Jurkat, Clone E6-1 (cell line): ENCODE data around the gene SLC18A3. TPM values are rescaled to one million over a fixed set of nuclear protein-coding genes. Genes with fewer than 3 reads are reported as not detected.

Experiments
- DNase-seq: peaks from one replicate; pipeline ENCODE4 v3.0.0-alpha.2; 2011; ENCODE audit warnings: low read depth, low spot score
- H3K4me3 ChIP-seq: 2 replicates; pipeline ENCODE4 v1.5.1; 2011; ENCODE audit warnings: mild to moderate bottlenecking, low read length, control low read depth, moderate library complexity
- polyA plus RNA-seq: library from polyadenylated mRNA; unstranded; fragments of >200 nt; gene quantifications from one replicate; pipeline ENCODE4 v1.2.1, GENCODE V29; 2012; ENCODE audit warnings: missing spikeins; ENCODE audit not compliant: insufficient read length, insufficient read depth

The SLC18A3 gene
- not detected for polyA plus RNA-seq

- H3K4me3 ChIP-seq, result no peak within 1 kb of the TSS
- DNase-seq, result no peak
Observed at GRCh38 chr10:49610114-49610457, at the start of gene SLC18A3. SLC18A3 (plus strand) TSS chr10:49610310; CDS start chr10:49610741, 431 bp downstream.

DNA sequence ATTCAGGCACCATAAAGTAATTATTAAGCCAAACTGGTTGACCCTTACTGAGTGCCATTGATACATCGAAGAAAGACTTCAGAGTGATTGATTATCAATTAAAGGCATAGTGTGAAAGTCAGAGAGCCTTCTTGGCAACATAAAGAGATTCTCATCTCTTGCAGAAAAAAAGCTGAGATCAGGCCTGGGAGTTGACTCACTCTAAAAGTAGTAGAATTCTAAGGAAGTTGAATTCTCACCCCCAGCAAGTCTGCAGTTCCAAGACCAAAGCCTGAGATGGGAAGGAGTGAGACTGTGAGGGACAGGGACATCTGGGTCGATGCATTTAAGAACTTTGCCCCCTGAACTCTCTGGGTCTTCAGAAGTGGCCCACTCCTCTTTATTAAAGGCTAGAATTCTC lies 49.6 kb upstream of the SLC18A3 start:
- H3K4me3 ChIP-seq, result no peak overlapping the region
- no peak for DNase-seq

DNA sequence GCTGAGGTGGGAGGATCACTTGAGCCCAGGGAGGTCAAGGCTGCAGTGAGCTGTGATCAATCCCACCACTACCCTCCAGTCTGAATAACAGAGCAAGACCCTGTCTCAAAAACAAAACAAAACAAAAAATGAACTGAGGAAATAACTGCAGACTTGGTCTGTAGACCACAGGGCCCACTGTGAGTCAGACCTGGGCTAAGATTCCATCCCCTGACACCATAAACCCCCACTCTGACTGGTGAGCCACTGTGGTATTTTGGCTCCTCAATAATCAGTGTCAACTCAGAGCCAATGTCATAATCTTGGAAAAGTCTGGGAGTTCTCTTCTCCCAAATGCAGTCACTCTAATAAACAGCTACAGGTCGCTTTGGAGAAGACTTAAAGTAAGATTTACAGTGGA lies 47.2 kb upstream of the SLC18A3 start:
- DNase-seq, result no peak
- H3K4me3 ChIP-seq, result no peak overlapping the region

DNA sequence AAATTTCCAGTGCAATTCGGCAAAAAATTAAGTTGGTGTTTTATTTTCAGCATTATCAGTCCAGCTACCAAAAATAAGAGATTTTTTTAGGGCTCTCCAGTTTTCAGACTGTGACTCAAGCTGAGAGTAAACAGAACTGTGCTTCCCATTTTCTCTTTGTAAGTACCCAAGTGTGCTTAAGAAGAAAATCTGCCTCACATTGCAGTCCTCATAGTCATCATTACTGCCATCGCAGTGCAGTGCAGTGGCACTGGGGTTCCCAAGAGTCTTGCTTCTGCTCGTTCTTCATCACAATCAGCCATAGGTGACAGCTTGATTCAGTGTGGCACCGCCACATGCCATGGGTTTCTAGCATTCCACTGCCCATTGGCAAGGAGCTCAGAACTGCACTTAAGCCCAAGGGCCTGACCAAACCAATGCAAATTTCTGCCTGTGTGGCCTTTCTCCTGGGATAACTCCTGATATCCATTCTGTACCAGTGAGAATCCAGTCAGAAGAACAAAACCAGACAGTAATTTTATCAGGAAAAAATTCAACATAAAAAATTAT lies 45.6 kb upstream of the SLC18A3 start:
- DNase-seq, result no peak
- H3K4me3 ChIP-seq, result no peak overlapping the region

GRCh38 chr10:49567810-49568209 lies 42.3 kb upstream of the SLC18A3 start:
- no peak overlapping the region for H3K4me3 ChIP-seq
- DNase-seq, result no peak

GRCh38 chr10:49568235-49568634 lies 41.9 kb upstream of the SLC18A3 start:
- DNase-seq, result no peak
- H3K4me3 ChIP-seq, result no peak overlapping the region

DNA sequence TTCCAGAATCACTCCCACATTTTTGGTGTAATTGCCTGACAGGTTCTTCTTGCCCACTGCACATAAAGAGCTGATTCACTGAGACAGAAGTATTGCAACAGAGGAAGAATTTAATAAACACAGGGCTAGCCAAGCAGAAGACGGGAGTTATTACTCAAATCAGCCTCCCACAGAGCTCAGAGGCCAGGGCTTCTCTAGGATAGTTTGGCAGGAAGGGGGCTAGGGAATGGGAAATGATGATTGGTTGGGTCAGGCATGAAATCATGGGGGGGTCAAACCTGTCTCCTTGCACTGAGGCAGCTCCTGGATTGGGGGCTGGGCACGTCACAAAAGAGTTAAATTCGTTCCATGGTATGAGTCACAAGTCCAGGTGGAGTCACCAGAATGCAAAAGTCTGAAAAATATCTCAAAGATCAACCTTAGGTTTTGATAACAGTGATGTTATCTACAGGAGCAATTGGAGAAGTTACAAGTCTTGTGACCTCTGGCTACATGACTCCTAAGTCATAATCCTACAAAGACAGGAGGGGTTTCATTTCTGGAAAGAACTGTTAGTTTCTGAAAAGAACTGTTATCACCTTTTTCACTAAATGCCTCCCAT lies 41.0 kb upstream of the SLC18A3 start:
- H3K4me3 ChIP-seq, result no peak overlapping the region

GRCh38 chr10:49571388-49571787 lies 38.7 kb upstream of the SLC18A3 start:
- no peak for DNase-seq
- no peak overlapping the region for H3K4me3 ChIP-seq

More for the DNA sequence above, 41.0 kb upstream of the SLC18A3 start:
- no peak for DNase-seq

GRCh38 chr10:49572594-49573114 lies 37.5 kb upstream of the SLC18A3 start:
- no peak overlapping the region for H3K4me3 ChIP-seq
- DNase-seq, result no peak

- DNase-seq, result no peak
- no peak overlapping the region for H3K4me3 ChIP-seq
Observed at GRCh38 chr10:49575489-49576072, 34.5 kb upstream of the SLC18A3 start.

GRCh38 chr10:49577182-49577925 lies 32.8 kb upstream of the SLC18A3 start:
- no peak overlapping the region for H3K4me3 ChIP-seq
- DNase-seq, result no peak

DNA sequence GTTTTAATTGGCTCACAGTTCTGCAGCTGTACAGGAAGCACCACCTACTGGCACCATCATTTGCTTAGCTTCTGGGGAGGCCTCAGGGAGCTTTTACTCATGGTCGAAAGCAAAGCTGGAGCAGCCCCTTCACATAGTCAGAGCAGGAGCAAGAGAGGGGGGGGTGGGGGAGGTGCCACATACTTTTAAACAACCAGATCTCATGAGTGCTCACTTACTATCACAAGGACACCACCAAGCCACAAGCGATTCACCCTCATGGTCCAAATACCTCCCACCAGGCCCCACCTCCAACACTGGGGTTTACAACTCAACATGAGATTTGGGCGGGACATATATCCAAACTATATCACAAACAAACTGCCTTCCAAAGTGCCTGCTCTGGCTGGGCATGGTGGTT lies 31.7 kb upstream of the SLC18A3 start:
- no peak overlapping the region for H3K4me3 ChIP-seq
- no peak for DNase-seq

GRCh38 chr10:49579621-49580020 lies 30.5 kb upstream of the SLC18A3 start:
- no peak for DNase-seq
- no peak overlapping the region for H3K4me3 ChIP-seq

DNA sequence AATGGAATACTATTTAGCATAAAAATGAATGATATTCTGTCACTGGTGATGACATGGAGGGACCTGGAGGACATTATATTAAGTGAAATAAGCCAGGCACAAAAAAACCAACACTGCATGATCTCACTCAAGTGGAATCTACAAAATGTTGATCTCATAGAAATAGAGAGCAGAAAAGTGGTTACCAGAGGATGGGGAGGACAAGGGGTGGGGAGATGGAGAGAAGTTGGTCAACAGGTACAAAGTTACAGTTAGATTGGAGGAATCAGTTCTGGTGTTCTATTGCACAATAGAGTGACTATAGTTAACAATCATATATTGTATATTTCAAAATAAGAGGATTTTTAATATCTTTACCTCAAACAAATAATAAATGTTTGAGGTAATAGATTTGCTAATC lies 24.7 kb upstream of the SLC18A3 start:
- H3K4me3 ChIP-seq, result no peak overlapping the region
- no peak for DNase-seq

DNA sequence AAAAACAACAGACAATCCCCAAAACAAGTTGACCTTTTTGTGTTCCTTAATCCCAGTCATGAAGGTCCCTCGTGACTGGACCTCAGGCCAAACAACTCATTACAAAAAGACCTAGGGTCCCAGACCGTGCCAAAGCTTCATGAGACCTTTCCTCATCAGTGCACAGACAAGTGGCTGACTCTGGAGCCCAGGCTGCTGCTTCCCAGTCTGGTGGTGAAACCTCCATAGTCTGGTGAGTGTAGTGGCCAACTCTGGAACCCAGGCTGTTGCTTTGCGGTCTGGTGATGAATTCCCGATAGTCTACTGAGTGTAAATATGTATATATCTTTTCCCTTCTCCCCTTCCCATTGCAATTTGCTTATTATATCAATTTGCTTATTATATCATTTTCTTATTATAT lies 22.1 kb upstream of the SLC18A3 start:
- no peak for DNase-seq

DNA sequence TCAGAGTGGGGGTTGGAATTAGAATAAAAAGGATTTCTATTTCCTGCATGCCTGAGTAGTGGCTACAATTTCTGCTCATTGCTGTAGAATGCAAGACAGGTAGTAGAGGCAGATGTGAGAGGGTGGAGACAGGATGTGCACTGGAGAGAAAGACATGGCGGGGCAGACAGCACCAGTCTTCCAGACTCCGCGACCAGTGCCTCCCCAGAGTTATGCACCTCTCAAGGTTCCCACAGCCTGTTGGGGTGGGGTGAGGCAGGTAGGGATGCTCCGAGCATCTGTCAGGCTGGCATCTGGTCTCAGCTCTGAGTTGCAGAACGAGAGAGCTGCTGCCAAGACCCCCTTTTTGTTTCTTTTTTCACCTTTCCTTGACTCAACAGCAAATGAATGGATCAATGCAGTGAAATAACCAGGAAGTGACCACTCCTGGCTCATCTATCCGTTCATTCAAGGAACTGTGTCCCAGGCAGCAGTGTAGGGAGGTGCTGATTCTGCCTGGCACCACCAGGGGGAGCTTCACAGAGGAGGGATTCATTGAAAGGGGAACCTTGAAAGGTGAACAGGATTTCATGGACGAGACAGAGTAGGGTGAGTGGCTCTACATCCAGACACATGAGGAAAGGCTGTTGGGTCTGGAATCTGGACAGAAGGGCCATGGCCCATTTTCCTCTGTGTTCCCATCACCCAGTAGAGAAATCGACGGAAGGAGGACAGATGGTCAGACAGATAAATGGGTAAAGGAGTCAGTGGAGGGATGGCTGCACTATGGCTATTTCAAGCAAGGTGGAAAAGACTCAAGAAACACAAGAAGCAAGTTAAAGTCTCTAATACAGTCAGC lies 17.2 kb upstream of the SLC18A3 start:
- DNase-seq, result peak; percentile 37
- H3K4me3 ChIP-seq, result no peak overlapping the region

More for the DNA sequence above, 22.1 kb upstream of the SLC18A3 start:
- H3K4me3 ChIP-seq, result no peak overlapping the region

DNA sequence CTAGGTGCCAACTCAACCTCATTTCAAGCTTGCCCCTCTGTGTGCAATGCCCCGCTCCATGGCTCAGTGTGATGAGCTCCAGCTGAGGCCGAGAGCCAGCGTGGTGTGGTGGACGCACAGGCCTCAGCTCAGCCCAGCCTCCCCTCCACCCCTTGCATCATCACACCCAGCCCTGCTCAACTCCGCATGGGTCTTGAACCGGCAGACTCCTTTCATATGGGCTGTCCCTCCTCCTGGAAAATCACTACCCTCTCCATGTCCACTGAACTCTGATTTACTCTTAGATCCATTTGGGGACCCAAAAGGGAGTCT lies 16.6 kb upstream of the SLC18A3 start:
- DNase-seq, result no peak
- H3K4me3 ChIP-seq, result no peak overlapping the region

GRCh38 chr10:49593998-49594397 lies 16.1 kb upstream of the SLC18A3 start:
- no peak overlapping the region for H3K4me3 ChIP-seq
- no peak for DNase-seq

GRCh38 chr10:49594594-49594993 lies 15.5 kb upstream of the SLC18A3 start:
- no peak overlapping the region for H3K4me3 ChIP-seq
- DNase-seq, result peak; percentile 19
